ENCODE data around the gene BRI3BP.

DNA sequence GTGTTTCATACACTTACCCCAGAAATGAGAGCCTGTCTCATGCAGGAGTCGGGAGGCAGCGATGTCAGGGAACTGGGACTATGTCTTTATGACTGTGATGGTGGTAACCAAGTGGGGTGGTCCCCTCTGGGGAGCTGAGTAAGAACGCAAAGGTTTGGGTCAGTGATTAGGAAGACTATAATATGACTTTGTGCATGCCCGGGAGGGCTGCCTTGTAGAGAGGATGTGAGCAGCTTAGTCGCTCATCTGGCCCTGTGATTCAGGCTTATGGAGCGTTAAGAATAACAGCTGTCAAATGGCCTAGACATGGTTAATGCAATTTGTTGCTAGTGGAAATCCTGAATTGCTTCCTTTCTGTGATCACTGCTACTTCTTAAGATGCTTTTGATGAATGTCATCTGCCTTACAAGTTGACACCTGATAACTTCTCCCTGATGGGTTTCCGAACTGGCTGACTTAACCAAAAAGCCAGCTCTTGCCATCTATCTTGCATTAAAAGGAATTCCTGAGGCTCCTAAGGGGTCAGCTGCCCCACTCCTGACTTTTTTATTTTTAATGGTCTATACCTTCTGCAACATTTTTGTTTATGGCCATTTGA, 36.4 kb downstream of the BRI3BP start:
- no peak for TF ChIP-seq CTCF (IDR thresholded peaks at IDR 0.05; ENCODE audit: insufficient read depth, low read depth, low read length)
- no peak for TF ChIP-seq EZH2 (IDR thresholded peaks at IDR 0.05; ENCODE audit: insufficient read depth, low read length)
